ENCODE results near the gene TBC1D1.

Gene TBC1D1

DNA sequence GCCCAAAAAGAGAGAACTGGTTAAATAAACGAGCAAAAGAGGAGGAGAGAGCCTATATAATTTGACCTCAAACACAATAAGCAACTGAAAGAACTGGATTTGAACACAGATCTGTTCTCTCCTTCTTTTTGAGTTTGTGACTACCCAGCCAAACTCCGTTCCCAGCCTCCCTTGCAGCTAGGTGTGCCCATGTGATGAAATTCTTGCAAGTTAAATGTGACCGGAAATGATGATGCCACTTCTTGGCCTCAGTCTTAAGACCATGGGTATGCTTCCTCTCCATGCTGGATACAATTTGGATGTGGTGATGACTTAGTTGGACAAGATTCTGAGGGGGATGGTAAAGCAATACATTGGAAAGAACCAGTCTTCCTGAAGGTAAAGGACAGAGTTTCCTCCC, 273.5 kb downstream of the TBC1D1 start:
- H3K27ac ChIP-seq: no peak overlapping the region
- TF ChIP-seq, protein P1, sequence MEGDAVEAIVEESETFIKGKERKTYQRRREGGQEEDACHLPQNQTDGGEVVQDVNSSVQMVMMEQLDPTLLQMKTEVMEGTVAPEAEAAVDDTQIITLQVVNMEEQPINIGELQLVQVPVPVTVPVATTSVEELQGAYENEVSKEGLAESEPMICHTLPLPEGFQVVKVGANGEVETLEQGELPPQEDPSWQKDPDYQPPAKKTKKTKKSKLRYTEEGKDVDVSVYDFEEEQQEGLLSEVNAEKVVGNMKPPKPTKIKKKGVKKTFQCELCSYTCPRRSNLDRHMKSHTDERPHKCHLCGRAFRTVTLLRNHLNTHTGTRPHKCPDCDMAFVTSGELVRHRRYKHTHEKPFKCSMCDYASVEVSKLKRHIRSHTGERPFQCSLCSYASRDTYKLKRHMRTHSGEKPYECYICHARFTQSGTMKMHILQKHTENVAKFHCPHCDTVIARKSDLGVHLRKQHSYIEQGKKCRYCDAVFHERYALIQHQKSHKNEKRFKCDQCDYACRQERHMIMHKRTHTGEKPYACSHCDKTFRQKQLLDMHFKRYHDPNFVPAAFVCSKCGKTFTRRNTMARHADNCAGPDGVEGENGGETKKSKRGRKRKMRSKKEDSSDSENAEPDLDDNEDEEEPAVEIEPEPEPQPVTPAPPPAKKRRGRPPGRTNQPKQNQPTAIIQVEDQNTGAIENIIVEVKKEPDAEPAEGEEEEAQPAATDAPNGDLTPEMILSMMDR (conservative IDR thresholded peaks at IDR 0.05): no peak
- TF ChIP-seq ZFX (IDR thresholded peaks at IDR 0.05): no peak

DNA sequence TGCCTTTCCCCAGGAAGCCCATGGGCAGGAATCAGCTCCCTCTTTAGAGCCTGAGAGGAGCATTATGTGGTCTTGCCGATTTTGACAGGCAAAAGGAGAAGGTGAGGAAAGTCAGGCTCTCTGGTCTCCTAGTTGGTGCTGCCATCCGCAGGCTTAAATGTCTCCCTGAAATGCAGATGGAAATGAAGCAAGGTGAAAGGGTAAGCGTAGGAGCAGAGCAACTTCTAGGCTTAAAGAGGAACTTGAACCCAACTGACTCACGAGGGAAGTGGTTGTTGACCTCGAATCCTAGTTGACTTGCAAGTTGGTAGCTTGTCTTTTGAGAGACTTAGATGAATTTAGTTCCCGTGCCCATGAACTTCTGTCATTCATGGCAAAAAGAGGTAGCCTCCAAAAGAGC, 275.2 kb downstream of the TBC1D1 start:
- H3K27ac ChIP-seq: no peak overlapping the region
- TF ChIP-seq, protein P1 (conservative IDR thresholded peaks at IDR 0.05): no peak
- no peak for TF ChIP-seq ZFX (IDR thresholded peaks at IDR 0.05)

DNA sequence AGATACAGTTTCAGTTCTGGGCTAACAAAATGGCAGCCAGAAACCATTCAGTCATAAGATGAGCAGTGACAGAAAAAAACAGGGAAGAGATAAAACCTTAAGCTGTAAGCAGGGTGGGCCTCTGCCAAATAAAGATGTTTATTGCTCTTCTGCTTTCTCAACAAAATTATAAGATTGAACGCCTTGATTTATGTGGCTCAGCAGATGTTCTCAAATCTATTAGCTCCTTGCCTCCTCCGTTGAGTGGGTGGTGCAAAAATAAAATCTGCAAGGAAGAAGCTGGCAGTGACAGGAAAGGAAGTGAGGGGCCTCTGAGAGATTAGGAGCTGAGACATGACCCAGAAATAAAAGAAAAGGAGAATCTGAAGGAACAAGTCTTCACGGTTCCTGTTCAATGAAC, 275.9 kb downstream of the TBC1D1 start:
- H3K27ac ChIP-seq: no peak overlapping the region
- TF ChIP-seq, protein P1 (conservative IDR thresholded peaks at IDR 0.05): no peak
- no peak for TF ChIP-seq ZFX (IDR thresholded peaks at IDR 0.05)

DNA sequence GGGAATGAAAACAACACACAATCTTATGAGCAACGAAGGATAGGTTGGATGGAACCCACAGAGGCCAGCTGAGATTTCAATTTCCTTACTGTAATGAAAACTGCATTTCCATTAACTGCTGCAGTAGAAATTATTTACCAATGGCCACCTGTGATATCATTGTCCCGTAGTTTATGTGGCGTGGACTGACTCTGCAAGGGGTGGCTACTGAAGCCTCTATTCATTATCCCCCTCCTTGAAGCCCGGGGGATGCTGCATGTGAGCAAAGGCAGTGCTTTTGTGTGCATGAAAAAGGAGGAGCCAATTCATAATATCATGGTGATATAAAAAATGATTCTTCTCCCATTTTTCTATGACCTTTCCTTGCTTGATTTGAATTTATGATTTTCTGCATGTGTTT, 277.1 kb downstream of the TBC1D1 start:
- H3K27ac ChIP-seq: no peak overlapping the region
- TF ChIP-seq ZFX (IDR thresholded peaks at IDR 0.05): no peak
- TF ChIP-seq, protein P1 (conservative IDR thresholded peaks at IDR 0.05): no peak

DNA sequence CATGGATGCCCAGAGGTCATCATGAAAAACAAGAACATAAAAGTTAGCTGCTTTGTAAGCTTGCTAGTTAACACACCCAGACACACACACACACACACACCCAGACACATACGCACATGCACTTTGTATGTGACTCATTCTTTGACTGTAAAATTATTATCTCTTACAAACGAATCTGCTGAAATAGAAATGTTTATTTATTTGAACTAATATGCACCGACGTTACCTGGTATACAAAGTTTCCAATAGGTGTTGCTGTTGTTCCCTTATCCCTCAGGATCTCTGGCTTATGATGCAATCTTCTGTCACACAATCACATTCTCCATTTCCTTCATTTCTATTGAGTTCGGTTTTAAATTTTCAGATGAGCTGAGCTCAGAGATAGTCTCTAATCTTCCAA, 278.6 kb downstream of the TBC1D1 start:
- TF ChIP-seq, protein P1 (conservative IDR thresholded peaks at IDR 0.05): peak; percentile 24
- TF ChIP-seq ZFX (IDR thresholded peaks at IDR 0.05): no peak
- H3K27ac ChIP-seq: no peak overlapping the region

DNA sequence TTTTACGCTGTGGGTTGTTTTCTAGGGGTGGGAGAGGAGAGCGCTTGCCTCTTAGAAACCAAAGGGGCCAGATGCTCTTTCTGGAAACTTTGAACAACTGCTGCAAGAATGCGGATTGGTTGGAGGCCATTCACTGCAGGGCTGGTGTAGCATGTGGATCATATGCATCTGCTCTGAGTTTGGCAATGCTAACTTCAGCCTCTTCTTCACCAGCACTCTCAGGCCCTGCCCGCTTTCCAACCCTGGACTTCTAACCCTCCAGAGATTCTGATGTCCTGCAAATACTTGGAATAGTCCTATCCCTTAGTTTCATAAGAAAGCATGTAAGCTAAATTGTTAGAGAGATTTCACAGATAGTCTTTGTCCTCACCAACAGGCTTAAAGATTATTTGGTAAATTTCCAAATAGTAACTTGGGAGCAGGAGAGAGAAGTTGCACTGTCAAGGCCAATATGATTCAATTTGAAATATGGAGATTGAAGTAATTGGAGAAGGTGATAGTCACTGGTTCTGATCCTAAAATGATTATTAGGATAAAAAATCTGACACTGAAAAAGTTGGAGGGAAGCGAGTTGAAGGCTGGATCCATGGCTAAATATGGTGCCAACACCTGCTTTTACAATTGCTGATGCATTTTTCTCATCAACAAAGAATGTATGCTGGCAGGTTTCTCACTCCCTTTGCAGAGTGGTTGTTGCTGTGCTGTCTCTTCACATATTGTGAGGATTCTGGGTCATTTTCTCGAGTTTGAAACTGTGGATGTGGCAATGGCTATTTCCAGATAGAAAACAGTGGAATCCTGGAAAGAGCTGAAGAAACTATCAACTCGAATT, 279.7 kb downstream of the TBC1D1 start:
- H3K27ac ChIP-seq: no peak overlapping the region
- TF ChIP-seq, protein P1 (conservative IDR thresholded peaks at IDR 0.05): no peak

DNA sequence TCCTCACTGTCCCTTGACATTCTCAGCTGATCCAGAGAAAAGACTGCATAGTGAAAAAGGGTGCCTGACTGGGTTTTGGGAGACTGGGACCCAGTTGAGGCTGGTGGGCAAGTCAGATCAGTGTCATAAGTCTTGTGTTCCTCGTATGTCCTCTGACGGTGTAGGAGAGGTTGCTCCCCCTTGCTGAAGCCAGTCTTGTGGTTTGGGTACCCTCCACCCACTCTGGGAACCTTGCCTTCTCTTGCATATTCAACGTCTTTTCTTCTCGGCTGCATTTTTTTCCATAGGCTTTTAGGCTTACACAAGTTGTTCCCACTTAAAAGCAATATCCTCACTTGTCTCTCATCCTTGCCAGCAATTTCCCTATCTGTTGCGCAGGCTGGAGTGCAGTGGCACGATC, 281.2 kb downstream of the TBC1D1 start:
- no peak for TF ChIP-seq ZFX (IDR thresholded peaks at IDR 0.05)
- TF ChIP-seq, protein P1 (conservative IDR thresholded peaks at IDR 0.05): no peak
- H3K27ac ChIP-seq: no peak overlapping the region
